ENCODE data around the gene ADAT2. TPM values are rescaled to one million over a fixed set of nuclear protein-coding genes. Genes with fewer than 3 reads are reported as not detected.

ADAT2 gene
- total and polyA plus RNA-seq, 8 donors = 1.1 to 20.0 (median 6.8) TPM; not detected in 1

- peaks cover 0 to 7% (median 1%) of the 10 kb centered on the region in 4 donors for H3K9me3 ChIP-seq
- no peak for TF ChIP-seq POLR2AphosphoS5 (IDR thresholded peaks at IDR 0.05)
- no peak for TF ChIP-seq EP300 (IDR thresholded peaks at IDR 0.05)
- TF ChIP-seq, protein P1, sequence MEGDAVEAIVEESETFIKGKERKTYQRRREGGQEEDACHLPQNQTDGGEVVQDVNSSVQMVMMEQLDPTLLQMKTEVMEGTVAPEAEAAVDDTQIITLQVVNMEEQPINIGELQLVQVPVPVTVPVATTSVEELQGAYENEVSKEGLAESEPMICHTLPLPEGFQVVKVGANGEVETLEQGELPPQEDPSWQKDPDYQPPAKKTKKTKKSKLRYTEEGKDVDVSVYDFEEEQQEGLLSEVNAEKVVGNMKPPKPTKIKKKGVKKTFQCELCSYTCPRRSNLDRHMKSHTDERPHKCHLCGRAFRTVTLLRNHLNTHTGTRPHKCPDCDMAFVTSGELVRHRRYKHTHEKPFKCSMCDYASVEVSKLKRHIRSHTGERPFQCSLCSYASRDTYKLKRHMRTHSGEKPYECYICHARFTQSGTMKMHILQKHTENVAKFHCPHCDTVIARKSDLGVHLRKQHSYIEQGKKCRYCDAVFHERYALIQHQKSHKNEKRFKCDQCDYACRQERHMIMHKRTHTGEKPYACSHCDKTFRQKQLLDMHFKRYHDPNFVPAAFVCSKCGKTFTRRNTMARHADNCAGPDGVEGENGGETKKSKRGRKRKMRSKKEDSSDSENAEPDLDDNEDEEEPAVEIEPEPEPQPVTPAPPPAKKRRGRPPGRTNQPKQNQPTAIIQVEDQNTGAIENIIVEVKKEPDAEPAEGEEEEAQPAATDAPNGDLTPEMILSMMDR (IDR thresholded peaks at IDR 0.05) = no peak
- TF ChIP-seq POLR2A (IDR thresholded peaks at IDR 0.05) = no peak
- no peak overlapping the region for H3K27ac ChIP-seq
- no peaks in the 10 kb centered on the region for H3K36me3 ChIP-seq
- intact Hi-C loops (cut with DNase I; ENCODE audit: low total_unique reads) = no loop called here
- 80 to 93% (median 86%) methylated on average over 2 of the region's 2 CpGs for WGBS, 5 donors
- H3K27me3 ChIP-seq = no peaks in the 10 kb centered on the region
- no peaks in the 10 kb centered on the region for H3K4me1 ChIP-seq
- DNase-seq = no peak
- H3K4me3 ChIP-seq = no peak overlapping the region
These were observed 64.9 kb downstream of the ADAT2 start for GRCh38 chr6:143385636-143386035.

DNA sequence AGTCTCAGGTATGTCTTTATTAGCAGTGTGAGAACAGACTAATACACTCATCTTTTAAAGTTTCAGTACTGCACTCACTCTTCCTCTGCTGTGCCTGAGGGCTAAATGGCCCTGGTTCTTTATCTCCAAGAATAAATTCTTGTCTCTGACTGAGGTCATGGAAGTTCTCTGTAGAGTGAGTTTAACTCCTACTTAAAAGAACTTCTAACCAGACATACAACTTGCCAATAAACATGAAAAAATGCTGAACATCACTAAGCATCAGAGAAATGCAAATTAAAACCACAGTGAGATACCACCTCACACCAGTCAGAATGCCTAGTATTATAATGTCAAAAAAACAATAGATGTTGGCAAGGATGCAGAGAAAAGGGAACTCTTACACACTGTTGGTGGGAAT, 73.6 kb downstream of the ADAT2 start:
- intact Hi-C loops (cut with DNase I; ENCODE audit: low total_unique reads) = no loop called here
- no peak overlapping the region for H3K27ac ChIP-seq
- TF ChIP-seq POLR2AphosphoS5 (IDR thresholded peaks at IDR 0.05) (no peak), EP300 (IDR thresholded peaks at IDR 0.05) (no peak), POLR2A (IDR thresholded peaks at IDR 0.05) (no peak)
- TF ChIP-seq, protein P1 (IDR thresholded peaks at IDR 0.05) = no peak
- no peaks in the 10 kb centered on the region for H3K27me3 ChIP-seq
- no peaks in the 10 kb centered on the region for H3K4me1 ChIP-seq
- no peak for DNase-seq
- no peak overlapping the region for H3K4me3 ChIP-seq
- no peaks in the 10 kb centered on the region for H3K36me3 ChIP-seq
- peaks cover 0 to 3% (median 0%) of the 10 kb centered on the region in 4 donors for H3K9me3 ChIP-seq

- no peak overlapping the region for H3K27ac ChIP-seq
- no peaks in the 10 kb centered on the region for H3K36me3 ChIP-seq
- no peak for DNase-seq
- H3K4me1 ChIP-seq = no peaks in the 10 kb centered on the region
- WGBS, 5 donors = 85 to 98% (median 94%) methylated on average over 3 of the region's 3 CpGs
- TF ChIP-seq POLR2AphosphoS5 (IDR thresholded peaks at IDR 0.05) (no peak), EP300 (IDR thresholded peaks at IDR 0.05) (no peak)
- intact Hi-C loops (cut with DNase I; ENCODE audit: low total_unique reads) = no loop called here
- H3K4me3 ChIP-seq = no peak overlapping the region
- H3K9me3 ChIP-seq = peaks cover 0 to 3% (median 0%) of the 10 kb centered on the region in 4 donors
- H3K27me3 ChIP-seq = no peaks in the 10 kb centered on the region
These were observed 74.1 kb downstream of the ADAT2 start for GRCh38 chr6:143376375-143376774.

DNA sequence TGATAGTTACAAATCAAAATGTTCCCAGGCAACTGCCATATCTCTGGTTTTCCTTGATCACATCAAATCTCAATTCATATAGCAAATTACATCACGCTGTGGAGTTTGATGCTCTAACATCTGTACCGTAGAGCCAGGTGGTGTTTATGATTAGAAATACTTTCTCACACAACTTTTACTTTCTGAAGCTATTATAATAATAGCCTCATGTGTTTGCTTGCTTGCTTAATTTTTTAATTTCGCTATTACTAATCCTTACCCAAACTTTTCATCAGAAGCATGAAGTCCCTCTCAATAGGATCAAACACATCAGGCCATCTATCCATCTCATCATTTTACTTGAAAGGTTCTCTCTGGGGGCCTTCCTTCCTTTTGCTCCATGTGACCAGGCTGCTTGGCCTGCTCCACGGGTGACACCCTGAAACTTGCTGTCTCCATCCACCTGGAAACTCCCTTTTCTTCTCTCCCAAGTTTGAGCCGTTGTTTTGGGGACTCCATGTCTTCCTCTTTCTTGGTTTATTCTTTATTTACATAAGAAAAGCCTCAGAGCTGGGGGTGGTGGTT, 75.4 kb downstream of the ADAT2 start:
- no peaks in the 10 kb centered on the region for H3K36me3 ChIP-seq
- no peaks in the 10 kb centered on the region for H3K9me3 ChIP-seq
- TF ChIP-seq POLR2AphosphoS5 (IDR thresholded peaks at IDR 0.05) = no peak
- TF ChIP-seq, protein P1 (IDR thresholded peaks at IDR 0.05) = no peak
- no peak for TF ChIP-seq POLR2A (IDR thresholded peaks at IDR 0.05)
- TF ChIP-seq EP300 (IDR thresholded peaks at IDR 0.05) = no peak

DNA sequence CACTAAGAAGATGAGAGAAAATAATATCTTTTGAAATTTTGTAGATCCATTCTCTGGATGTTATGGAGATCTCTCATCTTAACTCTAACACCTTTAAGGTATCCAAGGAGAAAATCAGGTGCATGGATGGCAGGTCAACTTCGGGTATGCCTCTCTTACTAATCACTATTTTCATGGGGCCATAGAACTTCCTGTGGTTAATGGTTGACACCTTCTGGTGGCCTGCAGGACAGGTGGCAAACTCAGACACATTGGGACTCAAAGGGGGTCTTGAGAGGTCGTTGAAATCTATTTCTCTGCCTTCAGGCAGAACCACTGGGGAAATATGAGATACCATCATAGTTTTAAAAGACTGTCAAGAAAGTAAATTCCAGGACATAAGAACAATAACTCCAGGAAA, 76.5 kb downstream of the ADAT2 start:
- WGBS, 5 donors = 40 to 63% (median 52%) methylated on average over 2 of the region's 2 CpGs
- Histone ChIP-seq H3K27ac (no peak overlapping the region), H3K4me1 (no peaks in the 10 kb centered on the region), H3K4me3 (no peak overlapping the region), H3K9me3 (no peaks in the 10 kb centered on the region), H3K36me3 (no peaks in the 10 kb centered on the region), H3K27me3 (no peaks in the 10 kb centered on the region)
- no peak for TF ChIP-seq POLR2A (IDR thresholded peaks at IDR 0.05)
- TF ChIP-seq POLR2AphosphoS5 (IDR thresholded peaks at IDR 0.05) = no peak
- TF ChIP-seq, protein P1 (IDR thresholded peaks at IDR 0.05) = no peak
- TF ChIP-seq EP300 (IDR thresholded peaks at IDR 0.05) = no peak
- no peak for DNase-seq
- intact Hi-C loops (cut with DNase I; ENCODE audit: low total_unique reads) = no loop called here

More for the DNA sequence above, 75.4 kb downstream of the ADAT2 start:
- DNase-seq = no peak
- intact Hi-C loops (cut with DNase I; ENCODE audit: low total_unique reads) = no loop called here
- no peak overlapping the region for H3K4me3 ChIP-seq
- WGBS, 5 donors = 75 to 83% (median 79%) methylated on average over 5 of the region's 5 CpGs
- no peak overlapping the region for H3K27ac ChIP-seq
- no peaks in the 10 kb centered on the region for H3K4me1 ChIP-seq
- no peaks in the 10 kb centered on the region for H3K27me3 ChIP-seq

Data from stomach (tissue), 9 donors.